SKM-1 treated with dmso at 0.1 percent for 144 hours (cell line): ENCODE data around the gene PACSIN1.

Experiments
- DNase-seq: peaks from one replicate; lab custom pipeline; 2025; ENCODE audit not compliant: unreplicated experiment; lab: John Stamatoyannopoulos, UW

The PACSIN1 gene

GRCh38 chr6:34526992-34527728 lies 61.3 kb downstream of the PACSIN1 start:
- DNase-seq: peak; percentile 74

GRCh38 chr6:34527751-34528670 lies 62.1 kb downstream of the PACSIN1 start:
- DNase-seq: no peak

GRCh38 chr6:34528996-34529664 lies 63.3 kb downstream of the PACSIN1 start:
- DNase-seq: no peak

- DNase-seq: no peak
Observed at GRCh38 chr6:34529665-34530327, 63.9 kb downstream of the PACSIN1 start.

- no peak for DNase-seq
Observed at GRCh38 chr6:34530753-34531365, 65.0 kb downstream of the PACSIN1 start.

GRCh38 chr6:34531580-34532201 lies 65.8 kb downstream of the PACSIN1 start:
- no peak for DNase-seq

GRCh38 chr6:34532230-34532629 lies 66.4 kb downstream of the PACSIN1 start:
- no peak for DNase-seq

- DNase-seq: no peak
Observed at GRCh38 chr6:34534146-34534545, 68.3 kb downstream of the PACSIN1 start.

GRCh38 chr6:34534656-34535055 lies 68.8 kb downstream of the PACSIN1 start:
- no peak for DNase-seq

GRCh38 chr6:34535199-34535598 lies 69.3 kb downstream of the PACSIN1 start:
- no peak for DNase-seq

GRCh38 chr6:34535646-34536045 lies 69.8 kb downstream of the PACSIN1 start:
- no peak for DNase-seq

GRCh38 chr6:34536251-34536958 lies 70.5 kb downstream of the PACSIN1 start:
- DNase-seq: no peak

- DNase-seq: no peak
Observed at GRCh38 chr6:34536959-34537848, 71.3 kb downstream of the PACSIN1 start.

GRCh38 chr6:34537922-34538550 lies 72.2 kb downstream of the PACSIN1 start:
- no peak for DNase-seq

GRCh38 chr6:34538581-34538980 lies 72.7 kb downstream of the PACSIN1 start:
- DNase-seq: no peak

GRCh38 chr6:34539181-34539580 lies 73.3 kb downstream of the PACSIN1 start:
- DNase-seq: no peak

GRCh38 chr6:34540222-34540621 lies 74.3 kb downstream of the PACSIN1 start:
- DNase-seq: no peak

- no peak for DNase-seq
Observed at GRCh38 chr6:34540841-34541240, 75.0 kb downstream of the PACSIN1 start.
